Measurements from ENCODE around the gene FBXO47. TPM values are rescaled to one million over a fixed set of nuclear protein-coding genes. Genes with fewer than 3 reads are reported as not detected.

FBXO47 gene
- total and polyA plus RNA-seq, 2 donors from 2014 or later, result not detected

DNA sequence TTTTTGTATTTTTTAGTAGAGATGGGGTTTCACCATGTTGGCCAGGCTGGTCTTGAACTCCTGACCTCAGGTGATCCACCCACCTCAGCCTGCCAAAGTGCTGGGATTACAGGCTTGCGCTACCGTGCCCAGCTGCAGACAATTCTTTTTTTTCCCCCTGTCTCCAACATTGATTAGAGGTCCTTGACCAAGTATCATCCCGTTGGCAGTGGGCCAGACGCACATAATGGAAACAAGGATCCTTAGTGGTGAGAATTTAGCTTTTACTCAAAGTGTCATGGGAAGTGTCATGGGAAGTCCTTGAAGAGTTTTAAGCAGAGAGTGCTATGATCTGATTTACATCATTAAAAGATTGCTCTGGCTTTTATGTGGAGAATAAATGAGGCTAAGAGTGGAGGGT is 2.1 kb upstream of the FBXO47 start:
- TF ChIP-seq, protein P1, sequence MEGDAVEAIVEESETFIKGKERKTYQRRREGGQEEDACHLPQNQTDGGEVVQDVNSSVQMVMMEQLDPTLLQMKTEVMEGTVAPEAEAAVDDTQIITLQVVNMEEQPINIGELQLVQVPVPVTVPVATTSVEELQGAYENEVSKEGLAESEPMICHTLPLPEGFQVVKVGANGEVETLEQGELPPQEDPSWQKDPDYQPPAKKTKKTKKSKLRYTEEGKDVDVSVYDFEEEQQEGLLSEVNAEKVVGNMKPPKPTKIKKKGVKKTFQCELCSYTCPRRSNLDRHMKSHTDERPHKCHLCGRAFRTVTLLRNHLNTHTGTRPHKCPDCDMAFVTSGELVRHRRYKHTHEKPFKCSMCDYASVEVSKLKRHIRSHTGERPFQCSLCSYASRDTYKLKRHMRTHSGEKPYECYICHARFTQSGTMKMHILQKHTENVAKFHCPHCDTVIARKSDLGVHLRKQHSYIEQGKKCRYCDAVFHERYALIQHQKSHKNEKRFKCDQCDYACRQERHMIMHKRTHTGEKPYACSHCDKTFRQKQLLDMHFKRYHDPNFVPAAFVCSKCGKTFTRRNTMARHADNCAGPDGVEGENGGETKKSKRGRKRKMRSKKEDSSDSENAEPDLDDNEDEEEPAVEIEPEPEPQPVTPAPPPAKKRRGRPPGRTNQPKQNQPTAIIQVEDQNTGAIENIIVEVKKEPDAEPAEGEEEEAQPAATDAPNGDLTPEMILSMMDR (IDR thresholded peaks at IDR 0.05; ENCODE audit: borderline replicate concordance, extremely low read depth, insufficient read depth), result no peak
- no peaks in the 10 kb centered on the region for H3K36me3 ChIP-seq (ENCODE audit: control insufficient read depth in 2 of 3, insufficient read depth in 3 of 3, low read length in 3 of 3)
- peaks cover 0 to 7% (median 0%) of the 10 kb centered on the region in 3 donors for H3K4me1 ChIP-seq (ENCODE audit: control insufficient read depth in 2 of 3, insufficient read depth in 2 of 3, low read depth in 1 of 3, low read length in 3 of 3)
- H3K27ac ChIP-seq (ENCODE audit: low read depth in 2 of 2, low read length in 2 of 2), result no peak overlapping the region
- no peaks in the 10 kb centered on the region for H3K9me3 ChIP-seq (ENCODE audit: control insufficient read depth in 2 of 3, insufficient read depth in 1 of 3, low read length in 3 of 3)
- intact Hi-C loops (cut with DNase I), result no loop called here
- FAIRE-seq, result no peak
- no peak for DNase-seq
- no peak overlapping the region for H3K9ac ChIP-seq (ENCODE audit: low read length in 3 of 3)
- no peaks in the 10 kb centered on the region for H3K27me3 ChIP-seq (ENCODE audit: control insufficient read depth, insufficient read depth, low read length)
- H3K4me3 ChIP-seq (ENCODE audit: low read length in 3 of 3), result no peak overlapping the region

DNA sequence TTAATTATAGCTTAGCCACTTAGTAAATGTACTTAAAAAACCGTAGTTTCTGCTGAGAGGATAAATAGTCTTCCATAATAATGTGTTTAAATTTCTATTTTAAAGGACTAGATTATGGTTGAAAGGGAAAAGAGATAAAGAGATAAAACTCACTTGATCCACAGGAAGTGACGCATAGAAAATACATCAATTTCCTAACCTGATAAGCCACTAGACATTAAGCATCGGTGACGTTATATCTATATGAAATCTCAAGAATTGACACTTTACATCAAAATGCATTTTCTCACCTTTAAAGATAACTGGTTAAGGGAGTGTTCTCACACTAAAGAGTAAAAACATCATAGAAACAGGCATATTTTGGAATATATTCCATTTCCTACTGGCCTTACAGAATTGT is 5.8 kb downstream of the FBXO47 start:
- H3K9ac ChIP-seq (ENCODE audit: low read length in 3 of 3), result no peak overlapping the region
- intact Hi-C loops (cut with DNase I), result no loop called here
- no peaks in the 10 kb centered on the region for H3K27me3 ChIP-seq (ENCODE audit: control insufficient read depth, insufficient read depth, low read length)
- H3K4me3 ChIP-seq (ENCODE audit: low read length in 3 of 3), result no peak overlapping the region
- FAIRE-seq (no peak), DNase-seq (no peak)
- no peaks in the 10 kb centered on the region for H3K36me3 ChIP-seq (ENCODE audit: control insufficient read depth in 2 of 3, insufficient read depth in 3 of 3, low read length in 3 of 3)
- TF ChIP-seq, protein P1 (IDR thresholded peaks at IDR 0.05; ENCODE audit: borderline replicate concordance, extremely low read depth, insufficient read depth), result no peak
- no peaks in the 10 kb centered on the region for H3K4me1 ChIP-seq (ENCODE audit: control insufficient read depth in 2 of 3, insufficient read depth in 2 of 3, low read depth in 1 of 3, low read length in 3 of 3)
- H3K27ac ChIP-seq (ENCODE audit: low read depth in 2 of 2, low read length in 2 of 2), result no peak overlapping the region
- no peaks in the 10 kb centered on the region for H3K9me3 ChIP-seq (ENCODE audit: control insufficient read depth in 2 of 3, insufficient read depth in 1 of 3, low read length in 3 of 3)

DNA sequence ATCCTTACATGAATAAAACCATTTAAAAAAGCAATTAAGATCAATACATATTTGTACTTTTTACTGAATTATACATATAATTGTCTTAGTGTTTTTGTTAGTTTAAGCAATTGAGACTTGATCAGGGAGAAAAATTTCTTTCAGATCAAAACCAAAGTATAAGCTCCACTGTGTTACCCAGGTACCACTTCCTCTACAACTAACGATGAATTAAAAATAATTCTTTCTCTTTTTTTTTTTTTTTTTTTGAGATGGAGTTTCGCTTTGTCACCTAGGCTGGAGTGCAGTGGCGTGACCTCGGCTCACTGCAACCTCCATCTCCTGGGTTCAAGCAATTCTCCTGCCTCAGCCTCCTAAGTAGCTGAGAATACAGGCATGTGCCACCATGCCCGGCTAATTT is 6.8 kb downstream of the FBXO47 start:
- TF ChIP-seq, protein P1 (IDR thresholded peaks at IDR 0.05; ENCODE audit: borderline replicate concordance, extremely low read depth, insufficient read depth), result no peak
- no peak overlapping the region for H3K4me3 ChIP-seq (ENCODE audit: low read length in 3 of 3)
- no peaks in the 10 kb centered on the region for H3K36me3 ChIP-seq (ENCODE audit: control insufficient read depth in 2 of 3, insufficient read depth in 3 of 3, low read length in 3 of 3)
- H3K27me3 ChIP-seq (ENCODE audit: control insufficient read depth, insufficient read depth, low read length), result no peaks in the 10 kb centered on the region
- DNase-seq, result no peak
- H3K9me3 ChIP-seq (ENCODE audit: control insufficient read depth in 2 of 3, insufficient read depth in 1 of 3, low read length in 3 of 3), result no peaks in the 10 kb centered on the region
- intact Hi-C loops (cut with DNase I), result no loop called here
- no peak overlapping the region for H3K9ac ChIP-seq (ENCODE audit: low read length in 3 of 3)
- H3K4me1 ChIP-seq (ENCODE audit: control insufficient read depth in 2 of 3, insufficient read depth in 2 of 3, low read depth in 1 of 3, low read length in 3 of 3), result no peaks in the 10 kb centered on the region
- no peak overlapping the region for H3K27ac ChIP-seq (ENCODE audit: low read depth in 2 of 2, low read length in 2 of 2)
- FAIRE-seq, result no peak

DNA sequence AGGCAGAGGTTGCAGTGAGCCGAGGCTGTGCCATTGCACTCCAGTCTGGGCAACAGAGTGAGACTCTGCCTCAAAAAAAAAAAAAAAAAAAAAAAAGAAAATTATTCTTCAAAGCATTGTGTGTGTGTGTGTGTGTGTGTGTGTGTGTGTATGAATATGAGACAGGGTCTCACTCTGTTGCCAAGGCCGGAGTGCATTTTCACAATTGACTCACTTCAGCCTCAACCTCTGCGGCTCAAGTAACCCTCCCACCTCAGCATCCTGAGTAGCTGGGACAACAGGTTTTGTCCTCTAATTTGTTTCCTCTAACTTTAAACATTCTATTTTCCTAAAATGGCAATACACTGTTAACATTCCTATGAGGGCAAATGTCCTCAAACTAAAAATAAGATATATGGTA is 7.7 kb downstream of the FBXO47 start:
- DNase-seq (no peak), FAIRE-seq (no peak)
- no peaks in the 10 kb centered on the region for H3K9me3 ChIP-seq (ENCODE audit: control insufficient read depth in 2 of 3, insufficient read depth in 1 of 3, low read length in 3 of 3)
- intact Hi-C loops (cut with DNase I), result no loop called here
- no peaks in the 10 kb centered on the region for H3K4me1 ChIP-seq (ENCODE audit: control insufficient read depth in 2 of 3, insufficient read depth in 2 of 3, low read depth in 1 of 3, low read length in 3 of 3)
- H3K4me3 ChIP-seq (ENCODE audit: low read length in 3 of 3), result no peak overlapping the region
- H3K27ac ChIP-seq (ENCODE audit: low read depth in 2 of 2, low read length in 2 of 2), result no peak overlapping the region
- no peaks in the 10 kb centered on the region for H3K36me3 ChIP-seq (ENCODE audit: control insufficient read depth in 2 of 3, insufficient read depth in 3 of 3, low read length in 3 of 3)
- H3K27me3 ChIP-seq (ENCODE audit: control insufficient read depth, insufficient read depth, low read length), result no peaks in the 10 kb centered on the region
- no peak overlapping the region for H3K9ac ChIP-seq (ENCODE audit: low read length in 3 of 3)
- TF ChIP-seq, protein P1 (IDR thresholded peaks at IDR 0.05; ENCODE audit: borderline replicate concordance, extremely low read depth, insufficient read depth), result no peak
